Fibroblast of skin of left quadriceps (primary cell): ENCODE data around the gene MAGOHB.
"Not testable (repeated sequence)": the region's sequence is repeated elsewhere in the genome, so short reads cannot be mapped to it uniquely, and the experiment has no call there.

Experiments used
- DNase-seq, 2 experiments: peaks; one replicate each; pipeline ENCODE4 v3.0.0-alpha.2; 2013; ENCODE audit warnings: low read depth in 2 of 2

The MAGOHB gene

DNA sequence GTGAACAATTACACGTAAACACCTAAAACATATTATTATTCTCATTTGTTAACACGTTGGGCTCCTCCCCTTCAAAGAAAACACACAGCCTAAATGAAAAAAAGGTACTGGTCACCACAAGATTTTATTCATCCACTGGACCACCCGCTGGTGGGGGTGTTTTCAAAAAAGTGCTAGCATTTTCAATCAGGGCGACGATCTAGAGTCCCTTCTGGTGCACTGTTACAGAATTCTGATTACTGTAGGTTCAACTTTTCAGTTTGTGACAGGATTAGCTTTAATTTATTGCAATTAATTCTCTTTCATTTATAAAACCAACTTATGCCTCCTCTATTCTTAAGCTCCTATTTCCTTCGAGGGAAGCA lies 443 bp downstream of the MAGOHB start:
- no peak for DNase-seq

DNA sequence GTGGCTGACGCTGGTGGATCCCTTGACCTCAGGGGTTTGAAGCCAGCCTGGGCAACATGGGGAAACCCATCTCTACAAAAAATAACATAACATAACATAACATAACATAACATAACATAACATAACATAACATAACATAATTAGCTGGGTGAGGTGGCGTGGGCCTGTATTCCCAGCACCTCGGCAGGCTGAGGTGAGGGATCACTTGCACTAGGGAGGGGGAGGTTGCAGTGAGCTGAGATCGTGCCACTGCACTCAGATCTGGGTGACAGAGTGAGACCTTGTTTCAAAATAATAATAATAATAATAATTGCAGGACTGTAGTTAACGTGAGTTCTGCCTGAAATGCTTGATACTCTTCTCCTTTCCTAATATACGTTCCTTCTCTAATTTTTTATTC lies 1.3 kb downstream of the MAGOHB start:
- DNase-seq, result no peak

DNA sequence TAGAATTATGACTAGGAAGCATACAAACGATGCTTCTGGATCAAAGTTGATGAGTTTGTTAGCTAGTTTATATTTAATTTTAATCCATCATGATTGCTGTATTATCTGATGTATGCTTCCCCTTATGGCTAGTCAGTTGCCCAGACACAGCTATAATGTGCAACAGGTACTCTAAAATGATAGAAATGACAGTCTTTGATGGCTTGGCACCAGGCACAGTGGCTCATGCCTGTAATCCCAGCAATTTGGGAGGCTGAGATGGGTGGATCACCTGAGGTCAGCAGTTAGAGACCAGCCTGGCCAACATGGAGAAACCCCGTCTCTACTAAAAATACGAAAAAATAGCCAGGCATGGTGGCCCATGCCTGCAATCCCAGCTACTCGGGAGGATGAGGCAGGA lies 2.2 kb downstream of the MAGOHB start:
- DNase-seq, result not testable (repeated sequence)

DNA sequence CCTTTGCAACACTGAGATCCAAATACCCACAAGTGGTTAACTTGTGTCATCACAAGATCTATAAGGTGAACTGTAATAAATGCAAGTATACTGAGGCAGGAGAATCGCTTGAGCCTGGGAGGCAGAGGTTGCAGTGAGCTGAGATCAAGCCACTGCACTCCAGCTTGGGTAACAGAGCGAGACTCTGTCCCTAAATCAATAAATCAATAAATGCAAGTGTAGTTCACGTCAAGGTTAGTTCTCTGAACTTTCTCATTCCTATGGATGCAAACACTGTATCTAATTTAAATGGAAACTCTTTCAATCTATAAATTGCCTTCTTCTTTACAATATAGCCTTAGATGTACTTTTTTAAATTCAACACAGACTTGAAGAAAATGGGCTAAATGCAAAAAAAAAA lies 3.2 kb downstream of the MAGOHB start:
- no peak for DNase-seq

DNA sequence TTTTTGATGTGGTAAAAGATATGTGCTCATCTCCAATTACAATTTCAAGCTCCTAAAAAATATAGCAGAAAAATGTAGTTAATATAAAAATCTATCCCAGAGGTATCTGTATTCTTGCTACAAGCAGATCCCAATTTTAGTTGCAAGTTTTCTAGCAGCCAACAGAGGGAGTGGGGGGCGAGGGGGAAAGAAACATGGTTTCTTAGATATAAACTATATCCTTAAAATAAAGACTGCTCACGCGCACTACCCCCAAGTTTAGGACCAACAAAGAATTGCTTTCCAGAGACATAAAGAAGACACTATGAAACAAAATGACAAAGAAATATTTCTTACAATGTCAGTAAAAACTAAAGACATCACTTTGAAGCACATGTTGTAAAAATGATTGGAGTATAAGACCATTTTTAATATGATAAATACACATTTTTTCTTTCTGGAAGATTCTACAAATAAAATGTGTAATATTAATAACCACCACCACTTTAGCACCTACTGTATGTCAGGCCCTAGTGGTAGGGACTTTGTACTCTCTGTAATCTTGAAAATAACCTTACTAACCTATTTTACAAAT lies 5.4 kb downstream of the MAGOHB start:
- no peak for DNase-seq

DNA sequence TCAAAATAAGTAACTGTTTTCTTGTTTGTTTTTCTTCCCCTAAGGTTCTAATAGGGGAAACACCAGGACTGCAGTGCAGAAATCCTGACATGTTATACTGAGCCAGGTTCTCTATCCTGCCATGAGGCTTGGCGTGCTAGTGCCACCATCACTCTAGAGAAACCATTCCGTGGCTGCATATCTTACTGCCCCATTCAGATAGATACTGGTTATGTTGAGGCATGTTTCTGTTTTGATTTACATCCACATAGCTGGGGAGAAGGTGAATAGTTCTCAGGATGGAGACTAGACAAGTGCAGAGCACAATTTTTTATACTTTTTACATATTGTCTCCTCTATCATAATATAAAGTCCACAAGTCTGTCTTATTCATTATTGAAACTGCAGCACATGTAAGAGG lies 11.5 kb downstream of the MAGOHB start:
- DNase-seq, result no peak

DNA sequence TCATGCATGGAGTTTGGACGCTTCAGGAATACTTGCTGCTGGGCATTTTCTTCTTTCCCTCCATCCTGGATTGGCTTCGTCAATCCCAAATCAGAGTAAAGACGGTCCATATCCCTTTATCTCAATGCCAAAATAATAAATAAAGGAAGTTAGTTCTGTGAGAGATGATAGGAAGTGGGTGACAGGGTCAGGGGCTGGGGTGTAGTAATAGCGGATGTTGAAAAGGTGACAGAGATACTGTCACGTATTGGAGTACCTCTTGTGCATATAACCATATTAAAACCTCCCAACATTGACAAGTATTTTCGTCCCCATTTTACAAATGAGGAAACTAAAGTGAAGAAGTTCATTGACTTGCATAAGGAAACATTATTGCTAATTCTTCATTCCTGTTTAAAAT lies 12.4 kb downstream of the MAGOHB start:
- no peak for DNase-seq

DNA sequence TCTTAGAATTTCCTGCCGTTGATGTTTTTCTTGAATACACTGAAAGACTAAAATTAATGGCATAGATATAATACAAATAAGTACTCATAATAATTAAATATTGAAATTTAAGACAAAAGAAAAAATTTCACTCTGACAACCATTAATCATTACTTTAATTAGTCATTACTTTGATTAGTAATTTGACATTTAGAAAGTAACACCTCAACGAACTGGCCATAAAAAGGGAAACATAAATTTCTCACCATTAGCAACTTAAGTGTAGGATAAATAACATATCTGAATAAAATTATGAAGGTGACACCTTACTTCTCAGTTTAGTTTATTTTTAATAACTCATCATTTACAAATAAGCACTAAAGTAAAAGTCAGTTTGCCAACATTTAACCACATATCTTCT lies 17.5 kb downstream of the MAGOHB start:
- no peak for DNase-seq

DNA sequence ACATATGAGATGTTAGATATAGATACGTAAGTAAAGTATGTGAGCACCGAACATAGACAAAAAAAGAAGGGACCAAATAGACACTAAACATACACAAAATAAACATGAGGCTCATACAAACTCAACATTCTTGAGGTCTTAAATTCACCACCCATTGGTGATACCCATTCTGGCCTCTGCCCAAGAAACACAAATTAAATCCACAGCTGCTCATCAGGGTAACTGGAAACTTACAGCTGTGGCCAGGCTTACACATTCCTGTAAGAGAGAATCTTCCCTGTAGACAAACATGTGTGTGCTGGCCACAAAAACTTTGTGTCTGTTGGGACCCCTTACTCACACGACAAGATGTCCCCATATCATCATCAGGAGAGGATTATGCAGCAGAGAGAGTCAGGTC lies 22.4 kb downstream of the MAGOHB start:
- no peak for DNase-seq

DNA sequence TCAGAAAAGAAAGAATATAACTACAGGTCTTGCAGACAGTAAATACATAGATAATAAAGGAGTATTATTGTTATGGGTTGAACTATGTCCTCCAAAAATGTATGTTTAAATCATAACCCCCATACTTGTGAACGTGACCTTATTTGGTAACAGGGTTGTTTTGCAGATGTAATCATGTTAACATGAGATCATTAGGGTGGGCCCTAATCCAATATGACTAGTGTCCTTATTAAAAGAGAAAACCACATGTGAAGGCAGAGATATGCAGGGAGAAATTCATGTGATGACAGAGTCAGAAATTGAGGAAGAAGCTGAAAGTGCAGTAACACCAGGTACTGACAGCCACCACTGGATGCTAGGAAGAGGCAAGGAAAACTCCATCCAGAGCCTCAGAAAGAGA lies 29.0 kb downstream of the MAGOHB start:
- DNase-seq, result peak; percentile 15 to 17

DNA sequence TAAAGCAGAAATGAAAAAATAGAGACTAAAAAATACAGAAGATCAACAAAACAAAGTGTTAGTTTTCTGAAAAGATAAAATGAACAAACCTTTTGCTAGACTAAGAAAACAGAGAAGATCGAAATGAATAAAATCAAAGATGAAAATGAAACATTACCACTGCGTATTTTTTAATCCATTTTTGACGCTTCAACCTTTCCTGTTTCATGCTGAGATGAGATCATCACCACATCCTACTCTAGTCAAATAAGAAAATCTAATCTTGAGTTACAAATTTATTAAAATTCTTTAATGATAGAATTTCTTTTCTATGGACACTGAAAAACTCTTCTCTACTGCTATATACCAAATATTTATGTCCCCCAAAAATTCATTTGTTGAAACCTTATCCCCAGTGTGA lies 30.7 kb downstream of the MAGOHB start:
- DNase-seq, result no peak

DNA sequence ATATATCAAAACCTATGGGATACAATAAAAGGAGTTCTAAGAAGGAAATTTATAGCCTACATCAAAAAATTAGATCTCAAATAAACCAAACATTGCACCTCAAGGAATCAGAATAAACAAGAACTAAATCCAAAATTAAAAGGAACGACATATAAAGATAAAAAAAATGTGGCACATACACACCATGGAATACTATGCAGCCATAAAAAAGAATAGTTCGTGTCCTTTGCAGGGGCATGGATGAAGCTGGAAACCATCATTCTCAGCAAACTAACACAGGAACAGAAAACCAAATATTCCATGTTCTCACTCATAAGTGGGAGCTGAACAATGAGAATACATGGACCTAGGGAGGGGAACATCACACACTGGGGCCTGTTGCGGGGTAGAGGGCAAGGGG lies 31.3 kb downstream of the MAGOHB start:
- DNase-seq, result not testable (repeated sequence)

DNA sequence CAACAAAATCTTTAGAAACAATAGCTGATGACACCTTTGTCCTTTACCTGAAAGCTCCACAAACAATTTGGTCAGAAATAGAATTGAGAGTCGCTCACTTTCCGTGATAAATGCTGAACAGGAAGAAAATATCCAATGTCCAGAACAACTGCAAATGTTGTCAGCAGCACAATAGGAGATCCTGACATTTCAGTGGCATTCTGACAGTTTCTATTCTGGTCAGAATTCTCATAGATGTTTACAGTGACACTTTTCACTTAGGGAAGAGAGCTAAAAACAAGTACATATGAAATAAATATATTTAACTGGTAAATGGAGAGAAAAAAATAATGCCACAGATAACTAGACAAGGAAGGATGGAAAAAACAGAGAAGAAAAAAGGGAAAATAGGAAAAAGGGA lies 39.1 kb downstream of the MAGOHB start:
- no peak for DNase-seq

DNA sequence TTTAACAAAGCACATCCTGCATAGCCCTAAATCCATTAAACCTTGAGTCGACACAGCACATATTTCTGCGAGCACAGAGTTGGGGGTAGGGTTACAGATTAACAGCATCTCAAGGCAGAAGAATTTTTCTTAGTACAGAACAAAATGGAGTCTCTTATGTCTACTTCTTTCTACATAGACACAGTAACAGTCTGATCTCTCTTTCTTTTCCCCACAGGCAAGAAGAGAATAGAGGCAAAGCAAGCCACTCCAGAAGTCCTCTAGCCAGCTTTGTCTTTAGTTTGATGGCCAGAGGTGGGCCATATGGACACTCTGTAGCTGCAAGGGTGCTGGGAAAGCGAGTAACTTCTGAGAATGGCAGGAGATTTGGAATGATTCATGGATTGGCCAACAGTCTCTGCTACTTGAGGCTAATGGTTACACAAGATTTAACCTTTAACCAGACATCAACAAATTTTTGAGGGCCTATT lies 41.4 kb downstream of the MAGOHB start:
- DNase-seq, result peak in 1 of 2 experiments; percentile 9

DNA sequence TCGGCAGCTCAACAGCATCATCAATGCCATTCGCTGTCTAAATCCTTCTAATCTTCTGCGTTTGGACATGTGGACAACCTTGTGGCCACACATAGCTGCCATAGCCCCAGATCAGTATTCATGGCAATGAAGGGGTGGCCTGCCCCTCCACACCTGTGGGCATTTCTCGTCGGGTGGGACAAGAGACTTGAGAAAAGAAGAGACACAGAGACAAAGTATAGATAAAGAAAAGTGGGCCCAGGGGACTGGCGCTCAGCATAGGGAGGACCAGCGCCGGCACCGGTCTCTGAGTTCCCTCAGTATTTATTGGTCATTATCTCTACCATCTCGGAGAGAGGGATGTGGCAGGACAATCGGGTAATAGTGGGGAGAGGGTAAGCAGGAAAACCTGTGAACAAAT lies 42.3 kb downstream of the MAGOHB start:
- no peak for DNase-seq

DNA sequence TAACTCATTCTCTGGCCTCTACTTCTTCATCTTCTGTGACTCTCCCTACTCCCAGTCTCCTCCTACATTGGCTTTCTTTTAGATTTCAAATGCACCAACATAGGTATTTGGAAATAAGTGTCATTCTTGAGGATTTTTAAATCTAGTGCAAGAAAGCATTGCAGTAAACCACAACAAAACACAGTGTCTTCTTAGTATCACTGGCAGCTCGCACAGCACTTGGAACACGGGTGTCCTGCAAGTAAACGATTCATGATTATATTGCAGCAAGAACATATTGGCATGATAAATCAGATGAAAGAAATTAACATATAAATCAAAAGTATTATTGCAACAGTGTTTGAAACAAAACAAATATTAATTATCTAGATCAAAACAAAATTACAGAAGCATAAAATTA lies 45.6 kb downstream of the MAGOHB start:
- DNase-seq, result no peak

DNA sequence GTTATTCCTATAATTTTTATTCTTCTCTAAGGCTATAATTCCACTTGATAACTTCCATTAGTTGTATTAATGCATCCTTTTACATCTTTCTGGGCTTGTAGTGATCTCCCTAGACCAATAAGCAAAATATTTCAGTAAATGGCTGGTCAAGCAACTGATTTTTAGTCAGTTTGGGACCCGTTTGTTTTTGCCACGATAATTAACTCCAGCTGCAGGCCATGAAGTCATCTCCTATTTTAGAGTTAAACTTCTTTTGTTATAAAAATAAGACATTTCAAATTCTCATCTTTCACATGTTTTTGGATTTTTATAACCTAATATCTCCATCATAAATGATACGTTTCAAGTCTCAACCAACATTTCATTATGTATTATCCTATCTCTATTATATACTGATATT lies 49.4 kb downstream of the MAGOHB start:
- peak in 1 of 2 experiments; percentile 3 for DNase-seq

DNA sequence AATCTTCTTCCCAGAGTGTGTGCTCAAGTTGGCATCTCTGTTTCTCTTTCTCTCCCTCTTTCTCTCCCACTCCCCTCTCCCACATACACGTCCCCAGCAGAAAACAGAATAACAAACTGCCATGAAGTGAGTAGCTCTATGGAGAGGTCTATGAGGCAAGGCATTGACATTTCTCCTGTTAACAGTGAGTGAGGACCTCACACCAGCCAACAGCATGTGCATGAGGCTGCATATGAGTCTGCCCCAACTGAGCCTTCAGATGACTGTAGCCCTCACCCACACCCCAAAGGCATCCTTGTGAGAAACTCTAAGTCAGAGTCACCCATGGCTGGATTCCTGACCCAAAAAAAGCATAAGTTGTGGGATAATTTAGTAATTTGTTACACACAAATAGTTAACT lies 50.4 kb downstream of the MAGOHB start:
- no peak for DNase-seq

DNA sequence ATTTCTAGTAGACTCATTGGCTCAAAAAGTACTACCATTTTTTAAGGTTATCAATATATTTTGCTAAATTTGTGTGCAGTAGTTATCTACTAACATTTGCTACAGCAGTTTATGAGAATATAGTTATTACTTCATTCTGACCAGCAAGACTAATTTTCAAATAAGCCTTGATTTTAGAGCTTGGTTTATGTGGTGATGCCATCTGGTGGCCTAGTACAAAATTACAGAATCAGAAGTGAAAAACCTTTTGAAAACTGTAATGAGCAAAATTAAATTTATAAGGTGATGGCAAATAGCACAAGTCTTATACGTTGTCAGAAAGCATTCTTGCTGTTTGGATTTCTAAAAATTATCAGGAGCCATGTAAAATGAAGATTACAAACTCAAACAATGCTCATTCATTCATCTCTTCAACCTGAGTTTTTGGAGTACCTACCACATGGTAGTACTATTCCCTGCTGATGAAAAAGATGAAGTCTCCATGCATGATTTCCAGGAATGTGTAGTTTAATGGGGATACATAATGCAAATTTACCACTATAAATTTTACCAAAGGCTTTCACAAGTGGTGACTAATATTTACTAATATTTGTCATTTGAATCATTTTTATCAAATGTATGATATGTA lies 51.0 kb downstream of the MAGOHB start:
- DNase-seq, result peak in 1 of 2 experiments; percentile 13

DNA sequence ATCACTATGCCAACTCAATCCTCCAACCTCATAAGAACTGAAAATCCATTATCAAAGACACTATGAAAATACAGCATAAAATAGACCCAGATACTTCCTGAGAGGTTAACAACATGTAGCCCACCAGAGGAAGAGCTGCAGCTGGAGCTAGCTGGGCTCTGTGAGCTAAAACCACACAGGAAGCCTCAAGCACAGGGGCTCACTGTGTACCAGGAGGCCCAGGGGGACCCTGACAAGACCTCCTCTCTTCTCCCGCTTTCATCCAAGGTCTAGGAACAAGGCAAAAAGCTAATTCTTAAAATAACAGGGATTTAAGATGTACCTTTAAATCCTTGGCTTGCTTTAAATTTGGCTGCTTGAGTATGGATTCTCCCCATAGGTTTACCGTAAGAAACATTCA lies 54.2 kb downstream of the MAGOHB start:
- DNase-seq, result no peak

DNA sequence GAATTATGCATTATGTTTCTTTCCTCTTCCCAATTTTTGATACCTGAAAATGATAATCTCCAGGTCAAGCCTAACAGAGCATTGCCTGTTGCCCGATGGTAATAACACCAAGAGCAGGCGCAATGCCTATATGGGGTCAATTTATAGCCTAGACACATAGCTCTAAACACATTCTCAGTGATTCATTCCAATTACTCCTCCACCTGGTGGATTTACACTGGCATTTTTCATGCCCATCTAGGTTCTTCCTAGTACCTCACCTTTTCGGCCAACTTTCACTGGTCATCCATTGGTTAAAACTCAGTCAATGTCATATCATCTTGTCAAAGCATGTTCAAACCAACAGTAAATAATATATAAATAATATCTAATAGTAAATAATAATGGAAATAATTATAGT lies 54.6 kb downstream of the MAGOHB start:
- no peak for DNase-seq

DNA sequence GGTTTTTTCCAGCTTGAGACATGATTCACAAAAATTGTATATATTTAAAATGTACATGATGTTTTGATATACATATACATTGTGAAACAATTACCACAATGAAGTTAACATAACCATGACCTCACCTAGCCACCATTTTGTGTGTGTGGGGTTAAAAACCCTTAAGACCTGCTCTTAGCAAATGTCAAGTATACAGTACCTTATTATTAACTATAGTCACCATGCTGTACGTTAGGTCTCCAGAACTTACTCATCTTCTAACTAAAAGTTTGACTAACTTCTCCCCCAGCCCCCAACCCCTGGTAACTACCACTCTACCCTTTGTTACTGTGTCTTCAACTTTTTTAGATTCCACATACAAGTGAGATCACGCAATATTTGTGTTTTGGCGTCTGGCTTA lies 55.1 kb downstream of the MAGOHB start:
- DNase-seq, result no peak

DNA sequence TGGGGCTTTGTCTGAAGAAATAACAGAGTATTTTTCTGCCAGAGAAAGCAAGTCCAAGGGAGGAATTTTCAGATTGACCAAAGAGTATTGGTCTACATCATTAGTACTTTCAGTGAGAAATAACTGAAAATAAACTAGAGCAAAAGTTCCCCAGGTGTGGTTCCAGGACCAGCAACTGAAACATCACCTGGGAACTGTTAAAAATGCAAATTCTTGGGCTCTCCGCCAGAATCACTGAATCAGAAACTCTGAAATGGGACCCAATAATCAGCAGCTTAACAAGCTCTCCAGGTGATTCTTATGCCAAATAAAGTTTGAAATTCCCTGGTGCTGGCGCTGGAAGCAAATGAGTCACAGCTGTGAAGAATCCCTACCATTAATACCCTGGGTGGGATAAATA lies 55.6 kb downstream of the MAGOHB start:
- no peak for DNase-seq

DNA sequence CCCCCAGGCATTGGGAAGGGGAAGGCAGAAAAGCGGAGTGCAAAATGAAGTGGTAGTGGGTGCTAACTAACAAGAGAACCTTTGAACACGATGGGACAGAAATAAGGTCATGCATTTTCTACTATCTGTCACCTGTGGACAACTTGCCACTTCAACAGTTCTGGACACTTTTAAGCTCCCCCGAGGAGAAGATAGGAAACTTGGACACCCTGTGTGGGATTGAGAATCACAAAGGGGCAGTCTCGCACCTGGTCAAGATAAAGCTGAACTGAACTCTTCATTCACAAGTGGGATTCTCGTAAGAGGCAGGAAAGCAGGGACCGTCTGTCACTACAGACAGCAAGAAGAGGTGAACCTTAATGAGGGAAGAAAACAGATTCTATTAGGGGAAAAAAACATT lies 56.1 kb downstream of the MAGOHB start:
- no peak for DNase-seq
